Panc1 (cell line): Measurements from ENCODE around the gene RUNX3. TPM values are rescaled to one million over a fixed set of nuclear protein-coding genes. Genes with fewer than 3 reads are reported as not detected.
A peak's percentile ranks its signal among the peaks of the same experiment; 100 is the strongest.

ENCODE experiments used
- ATAC-seq: fragments of 200-7000 bp; cut with Tn5 transposase; 2 replicates; pipeline ENCODE4 v1.9.1; 2020; ENCODE audit warnings: mild to moderate bottlenecking, moderate library complexity
- BruUV-seq: library from RNA; stranded (reverse); fragments of 400-500 nt; replicated peaks from 2 replicates; lab custom pipeline; 2021; lab: Mats Ljungman, UMichigan
- CTCF ChIA-PET: fragments of 300-600 bp; sonication (Branson Sonifier 250); formaldehyde crosslinking; loops from one replicate; lab custom pipeline; 2022; ENCODE audit warnings: antibody characterized with exemption; lab: Charles Lee
- POLR2A ChIA-PET: fragments of 300-600 bp; sonication (Branson Sonifier 250); formaldehyde crosslinking; loops from one replicate; lab custom pipeline; 2022; ENCODE audit warnings: antibody characterized with exemption; lab: Charles Lee
- DNase-seq: peaks from one replicate; pipeline ENCODE4 v3.0.0-alpha.2; 2010; ENCODE audit warnings: low read depth, low spot score
- H3K27ac ChIP-seq: 2 replicates; pipeline ENCODE4 v1.5.1; 2011; ENCODE audit warnings: mild to moderate bottlenecking, low read length, inconsistent platforms
- H3K27me3 ChIP-seq: fragments of 200-500 bp; sonication (Bioruptor generic); 2 replicates; pipeline ENCODE4 v1.6.0; 2014; ENCODE audit warnings: low read length, inconsistent platforms; ENCODE audit not compliant: control insufficient read depth, insufficient read depth
- H3K36me3 ChIP-seq: fragments of 200-500 bp; sonication (Bioruptor generic); 2 replicates; pipeline ENCODE4 v1.5.1; 2014; ENCODE audit warnings: inconsistent platforms, mild to moderate bottlenecking, low read length, moderate library complexity; ENCODE audit not compliant: control insufficient read depth, insufficient read depth
- H3K4me1 ChIP-seq: 2 replicates; pipeline ENCODE4 v1.5.1; 2011; ENCODE audit warnings: inconsistent platforms, mild to moderate bottlenecking, low read length, moderate library complexity; ENCODE audit not compliant: control insufficient read depth, insufficient read depth
- H3K4me3 ChIP-seq, 2 experiments: 2 replicates each; pipeline ENCODE4 v1.5.1; 2011 to 2012; ENCODE audit warnings: low read depth in 2 of 2, low read length in 2 of 2, mild to moderate bottlenecking in 2 of 2, inconsistent platforms in 1 of 2, moderate library complexity in 1 of 2
- H3K9me3 ChIP-seq: fragments of 200-500 bp; sonication (Bioruptor generic); 2 replicates; pipeline ENCODE4 v1.5.1; 2014; ENCODE audit warnings: low read depth, mild to moderate bottlenecking, inconsistent platforms, low read length, moderate library complexity; ENCODE audit not compliant: control insufficient read depth, insufficient read depth
- POLR2AphosphoS5 ChIP-seq: IDR thresholded peaks from 2 replicates; pipeline ENCODE4 v1.6.1; 2012; ENCODE audit warnings: mild to moderate bottlenecking, low read depth, low read length, moderate library complexity
- SIN3A ChIP-seq: IDR thresholded peaks from 2 replicates; pipeline ENCODE4 v1.6.1; 2012; ENCODE audit warnings: low read depth, mild to moderate bottlenecking, low read length, moderate library complexity, borderline replicate concordance; ENCODE audit not compliant: insufficient read depth
- TCF7L2 ChIP-seq: IDR thresholded peaks from 2 replicates; pipeline ENCODE4 v1.6.1; 2011; ENCODE audit warnings: mild to moderate bottlenecking, low read depth, low read length, inconsistent platforms
- in situ Hi-C: cut with HindIII; loops from 2 replicates; pipeline ENCODE4 v1.10.0; 2016; ENCODE audit warnings: low sequenced_read_pairs, low pct_unique_long_range_greater_than_20kb
- intact Hi-C: fragments of 100-400 bp; cut with micrococcal nuclease; formaldehyde crosslinking; loops from one replicate; pipeline ENCODE4 v1.10.0; 2022; ENCODE audit not compliant: unreplicated experiment
- total RNA-seq: library from RNA; stranded (reverse); gene quantifications from one replicate; pipeline ENCODE4 v1.2.1, GENCODE V29; 2021; ENCODE audit not compliant: unreplicated experiment
- TF ChIP-seq, protein P1 (sequence below): fragments of 450-650 bp; IDR thresholded peaks from 2 replicates; pipeline ENCODE4 v1.5.1; 2017; ENCODE audit warnings: mild to moderate bottlenecking
- TF ChIP-seq, protein P2 (sequence below), 2 experiments: IDR thresholded peaks; 2 replicates each; pipeline ENCODE4 v1.6.1; 2011 to 2012; ENCODE audit warnings: low read depth in 2 of 2, control low read depth in 1 of 2, low read length in 1 of 2, mild to moderate bottlenecking in 1 of 2, moderate library complexity in 1 of 2; ENCODE audit not compliant: insufficient read depth in 1 of 2

The RUNX3 gene
- total RNA-seq, 1 experiment from 2014 or later = 0.10 TPM

DNA sequence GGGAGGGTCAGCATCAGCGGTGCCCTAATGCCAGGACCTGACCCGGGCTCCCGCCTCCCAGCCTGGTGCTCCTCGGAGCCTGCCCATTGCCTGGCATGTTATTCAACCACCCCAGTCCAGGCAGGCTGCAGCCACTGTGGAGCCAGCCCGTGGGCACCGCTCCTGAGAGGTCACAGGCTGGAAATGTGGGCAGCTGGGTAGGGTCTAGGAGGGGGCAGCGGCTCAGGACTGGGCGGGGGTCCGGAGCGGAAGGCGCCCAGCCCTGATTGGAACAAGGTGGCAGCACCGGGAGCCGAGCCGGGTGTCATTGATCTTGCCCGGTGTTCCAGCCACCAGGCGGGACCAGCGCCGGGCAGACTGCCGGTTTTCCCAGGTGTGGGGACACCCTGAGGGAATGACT lies 12.7 kb upstream of the RUNX3 start:
- POLR2A ChIA-PET = no interaction called here
- H3K27me3 ChIP-seq = no peaks in the 10 kb centered on the region; the same call in 1 of the 2 replicates
- no peaks in the 10 kb centered on the region for H3K9me3 ChIP-seq
- no peak overlapping the region for H3K27ac ChIP-seq
- no peaks in the 10 kb centered on the region for H3K36me3 ChIP-seq
- intact Hi-C loops (no loop called here), in situ Hi-C loops (no loop called here)
- no peaks in the 10 kb centered on the region for H3K4me1 ChIP-seq
- TF ChIP-seq TCF7L2 (no peak), POLR2AphosphoS5 (no peak), SIN3A (no peak)
- TF ChIP-seq, protein P1, sequence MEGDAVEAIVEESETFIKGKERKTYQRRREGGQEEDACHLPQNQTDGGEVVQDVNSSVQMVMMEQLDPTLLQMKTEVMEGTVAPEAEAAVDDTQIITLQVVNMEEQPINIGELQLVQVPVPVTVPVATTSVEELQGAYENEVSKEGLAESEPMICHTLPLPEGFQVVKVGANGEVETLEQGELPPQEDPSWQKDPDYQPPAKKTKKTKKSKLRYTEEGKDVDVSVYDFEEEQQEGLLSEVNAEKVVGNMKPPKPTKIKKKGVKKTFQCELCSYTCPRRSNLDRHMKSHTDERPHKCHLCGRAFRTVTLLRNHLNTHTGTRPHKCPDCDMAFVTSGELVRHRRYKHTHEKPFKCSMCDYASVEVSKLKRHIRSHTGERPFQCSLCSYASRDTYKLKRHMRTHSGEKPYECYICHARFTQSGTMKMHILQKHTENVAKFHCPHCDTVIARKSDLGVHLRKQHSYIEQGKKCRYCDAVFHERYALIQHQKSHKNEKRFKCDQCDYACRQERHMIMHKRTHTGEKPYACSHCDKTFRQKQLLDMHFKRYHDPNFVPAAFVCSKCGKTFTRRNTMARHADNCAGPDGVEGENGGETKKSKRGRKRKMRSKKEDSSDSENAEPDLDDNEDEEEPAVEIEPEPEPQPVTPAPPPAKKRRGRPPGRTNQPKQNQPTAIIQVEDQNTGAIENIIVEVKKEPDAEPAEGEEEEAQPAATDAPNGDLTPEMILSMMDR = no peak
- TF ChIP-seq, protein P2, sequence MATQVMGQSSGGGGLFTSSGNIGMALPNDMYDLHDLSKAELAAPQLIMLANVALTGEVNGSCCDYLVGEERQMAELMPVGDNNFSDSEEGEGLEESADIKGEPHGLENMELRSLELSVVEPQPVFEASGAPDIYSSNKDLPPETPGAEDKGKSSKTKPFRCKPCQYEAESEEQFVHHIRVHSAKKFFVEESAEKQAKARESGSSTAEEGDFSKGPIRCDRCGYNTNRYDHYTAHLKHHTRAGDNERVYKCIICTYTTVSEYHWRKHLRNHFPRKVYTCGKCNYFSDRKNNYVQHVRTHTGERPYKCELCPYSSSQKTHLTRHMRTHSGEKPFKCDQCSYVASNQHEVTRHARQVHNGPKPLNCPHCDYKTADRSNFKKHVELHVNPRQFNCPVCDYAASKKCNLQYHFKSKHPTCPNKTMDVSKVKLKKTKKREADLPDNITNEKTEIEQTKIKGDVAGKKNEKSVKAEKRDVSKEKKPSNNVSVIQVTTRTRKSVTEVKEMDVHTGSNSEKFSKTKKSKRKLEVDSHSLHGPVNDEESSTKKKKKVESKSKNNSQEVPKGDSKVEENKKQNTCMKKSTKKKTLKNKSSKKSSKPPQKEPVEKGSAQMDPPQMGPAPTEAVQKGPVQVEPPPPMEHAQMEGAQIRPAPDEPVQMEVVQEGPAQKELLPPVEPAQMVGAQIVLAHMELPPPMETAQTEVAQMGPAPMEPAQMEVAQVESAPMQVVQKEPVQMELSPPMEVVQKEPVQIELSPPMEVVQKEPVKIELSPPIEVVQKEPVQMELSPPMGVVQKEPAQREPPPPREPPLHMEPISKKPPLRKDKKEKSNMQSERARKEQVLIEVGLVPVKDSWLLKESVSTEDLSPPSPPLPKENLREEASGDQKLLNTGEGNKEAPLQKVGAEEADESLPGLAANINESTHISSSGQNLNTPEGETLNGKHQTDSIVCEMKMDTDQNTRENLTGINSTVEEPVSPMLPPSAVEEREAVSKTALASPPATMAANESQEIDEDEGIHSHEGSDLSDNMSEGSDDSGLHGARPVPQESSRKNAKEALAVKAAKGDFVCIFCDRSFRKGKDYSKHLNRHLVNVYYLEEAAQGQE (IDR thresholded peaks at IDR 0.05; ENCODE audit: insufficient read depth in 1 of 2, low read depth in 2 of 2, low read length in 1 of 2) = no peak
- ATAC-seq (peak; percentile 60), DNase-seq (no peak)
- no peak overlapping the region for H3K4me3 ChIP-seq
- BruUV-seq = no TSS peak
- CTCF ChIA-PET = no interaction called here

DNA sequence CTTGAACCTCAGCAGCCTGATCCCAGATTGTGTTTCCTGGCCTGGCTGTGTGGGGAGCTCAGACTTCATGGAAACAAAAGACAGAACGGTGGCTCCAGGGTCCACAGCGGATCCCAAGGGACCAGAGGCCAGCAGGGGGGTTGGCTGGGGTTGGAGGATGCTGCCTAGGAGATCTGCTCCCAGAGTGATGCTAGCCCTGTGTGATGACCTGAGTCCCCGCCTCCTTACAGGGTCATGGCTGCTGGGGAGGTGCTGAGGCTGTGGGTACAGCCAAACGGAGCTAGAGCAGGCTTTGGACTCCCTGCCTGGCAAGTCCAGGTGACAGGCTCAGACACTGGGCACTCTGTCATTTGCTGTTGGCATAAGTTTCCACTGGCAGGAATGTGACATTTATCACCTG lies 11.5 kb upstream of the RUNX3 start:
- CTCF ChIA-PET = no interaction called here
- POLR2A ChIA-PET = no interaction called here
- no peaks in the 10 kb centered on the region; the same call in 1 of the 2 replicates for H3K27me3 ChIP-seq
- H3K36me3 ChIP-seq = no peaks in the 10 kb centered on the region
- H3K4me1 ChIP-seq = no peaks in the 10 kb centered on the region
- no peak for TF ChIP-seq SIN3A
- TF ChIP-seq, protein P1 = no peak
- TF ChIP-seq, protein P2 (IDR thresholded peaks at IDR 0.05; ENCODE audit: insufficient read depth in 1 of 2, low read depth in 2 of 2, low read length in 1 of 2) = no peak
- no peak for TF ChIP-seq TCF7L2
- no peak for TF ChIP-seq POLR2AphosphoS5
- no peak overlapping the region for H3K4me3 ChIP-seq
- no peaks in the 10 kb centered on the region for H3K9me3 ChIP-seq
- intact Hi-C loops = no loop called here
- DNase-seq (no peak), ATAC-seq (no peak)
- BruUV-seq = no TSS peak
- in situ Hi-C loops = no loop called here
- no peak overlapping the region for H3K27ac ChIP-seq
